Cardiac muscle cell (in vitro differentiated cells and primary cell): ENCODE measurements around the gene TFAP2B. TPM values are rescaled to one million over a fixed set of nuclear protein-coding genes. Genes with fewer than 3 reads are reported as not detected.

Source experiments
- DNase-seq, 2 donors: peaks; one replicate each; pipeline versions ENCODE4 v3.0.0 to v3.0.0-alpha.2; 2010 to 2017; ENCODE audit warnings: low read depth in 1 of 2, low spot score in 1 of 2
- H3K27ac ChIP-seq: fragments of 200-600 bp; sonication (generic); 2 replicates; pipeline ENCODE4 v1.5.1; 2016
- H3K27me3 ChIP-seq: fragments of 200-600 bp; sonication (generic); 2 replicates; pipeline ENCODE4 v1.6.0; 2016; ENCODE audit warnings: control low read depth
- H3K36me3 ChIP-seq: fragments of 200-600 bp; sonication (generic); 2 replicates; pipeline ENCODE4 v1.5.1; 2016; ENCODE audit warnings: control low read depth
- H3K4me1 ChIP-seq: fragments of 200-600 bp; sonication (generic); 2 replicates; pipeline ENCODE4 v1.8.1; 2017; ENCODE audit warnings: low read depth, mild to moderate bottlenecking, mixed run types
- H3K4me3 ChIP-seq: fragments of 200-600 bp; sonication (generic); 2 replicates; pipeline ENCODE4 v1.5.1; 2016; ENCODE audit warnings: mild to moderate bottlenecking
- H3K9me3 ChIP-seq: fragments of 200-600 bp; sonication (generic); 2 replicates; pipeline ENCODE4 v1.5.1; 2017; ENCODE audit warnings: low read depth, mild to moderate bottlenecking, control low read depth
- CTCF ChIP-seq: IDR thresholded peaks from 2 replicates; pipeline ENCODE4 v1.5.1; 2012; ENCODE audit warnings: low read depth, mild to moderate bottlenecking, low read length
- polyA plus RNA-seq: library from polyadenylated mRNA; unstranded; fragments of >200 nt; fragmentation: Nextera tagmentation; extraction: Ambion mirVana; gene quantifications from 2 replicates; pipeline ENCODE4 v1.2.1, GENCODE V29; 2016
- total RNA-seq: library from RNA; depleted of rRNA; stranded (reverse); fragments of >200 nt; gene quantifications from 2 replicates; pipeline ENCODE4 v1.2.3, GENCODE V29; 2016

TFAP2B gene
- total RNA-seq, result not detected in 2 replicates
- polyA plus RNA-seq, result not detected in 2 replicates

- no peaks in the 10 kb centered on the region for H3K9me3 ChIP-seq
- TF ChIP-seq CTCF, result no peak
- peaks cover 99% of the 10 kb centered on the region for H3K27me3 ChIP-seq
- no peaks in the 10 kb centered on the region for H3K4me1 ChIP-seq
- no peak within 1 kb of the TSS for H3K27ac ChIP-seq
- DNase-seq, result no peak
- no peak within 1 kb of the TSS for H3K4me3 ChIP-seq
- H3K36me3 ChIP-seq, result no peaks in the 10 kb centered on the region
Observed at GRCh38 chr6:50818673-50819072, at the start of gene TFAP2B. Gene TFAP2B, plus strand, starts transcription at chr6:50818871. Its CDS starts 21 bp downstream, at chr6:50818892.

GRCh38 chr6:50778696-50779095, 40.0 kb upstream of the TFAP2B start:
- Histone ChIP-seq H3K27me3 (peaks cover 2% of the 10 kb centered on the region), H3K9me3 (no peaks in the 10 kb centered on the region), H3K27ac (no peak overlapping the region), H3K4me3 (no peak overlapping the region), H3K4me1 (no peaks in the 10 kb centered on the region), H3K36me3 (no peaks in the 10 kb centered on the region)
- no peak for DNase-seq
- no peak for TF ChIP-seq CTCF

GRCh38 chr6:50780382-50780781, 38.3 kb upstream of the TFAP2B start:
- TF ChIP-seq CTCF, result no peak
- DNase-seq, result no peak
- H3K36me3 ChIP-seq, result no peaks in the 10 kb centered on the region
- H3K9me3 ChIP-seq, result no peaks in the 10 kb centered on the region
- no peaks in the 10 kb centered on the region for H3K27me3 ChIP-seq
- H3K27ac ChIP-seq, result no peak overlapping the region
- no peak overlapping the region for H3K4me3 ChIP-seq
- no peaks in the 10 kb centered on the region for H3K4me1 ChIP-seq

GRCh38 chr6:50785921-50786320, 32.8 kb upstream of the TFAP2B start:
- DNase-seq, result no peak
- H3K27me3 ChIP-seq, result no peaks in the 10 kb centered on the region
- no peaks in the 10 kb centered on the region for H3K36me3 ChIP-seq
- H3K4me1 ChIP-seq, result no peaks in the 10 kb centered on the region
- H3K9me3 ChIP-seq, result no peaks in the 10 kb centered on the region
- no peak overlapping the region for H3K27ac ChIP-seq
- H3K4me3 ChIP-seq, result no peak overlapping the region
- no peak for TF ChIP-seq CTCF

- Histone ChIP-seq H3K27ac (no peak overlapping the region), H3K4me3 (no peak overlapping the region), H3K9me3 (no peaks in the 10 kb centered on the region), H3K4me1 (no peaks in the 10 kb centered on the region), H3K36me3 (no peaks in the 10 kb centered on the region), H3K27me3 (peaks cover 24% of the 10 kb centered on the region)
- peak; percentile 46 to 75 for DNase-seq
- TF ChIP-seq CTCF, result peak; percentile 67
Observed at GRCh38 chr6:50791900-50792508, 26.7 kb upstream of the TFAP2B start.
